ENCODE measurements around the gene KAZALD1.

- TF ChIP-seq RFX5 (IDR thresholded peaks at IDR 0.05; ENCODE audit: low read length) (no peak), RAD21 (IDR thresholded peaks at IDR 0.05; ENCODE audit: low read length) (no peak), CTCF (IDR thresholded peaks at IDR 0.05) (no peak), MXI1 (IDR thresholded peaks at IDR 0.05; ENCODE audit: low read depth, low read length) (no peak), JUND (IDR thresholded peaks at IDR 0.05) (no peak), YY1 (IDR thresholded peaks at IDR 0.05; ENCODE audit: low read depth) (no peak)
These were observed 40.0 kb upstream of the KAZALD1 start for GRCh38 chr10:101021692-101022251.

Data from SK-N-SH (cell line).